ENCODE results near the gene JAKMIP1. TPM values are rescaled to one million over a fixed set of nuclear protein-coding genes. Genes with fewer than 3 reads are reported as not detected.

Gene JAKMIP1
- total RNA-seq, 2 experiments from 2014 or later, result 4.0 to 5.1 TPM

GRCh38 chr4:6095023-6095752 is 105.2 kb downstream of the JAKMIP1 start:
- POLR2A ChIA-PET, result no interaction called here
- TF ChIP-seq EZH2phosphoT487 (IDR thresholded peaks at IDR 0.05; ENCODE audit: borderline replicate concordance, low read depth, low read length), result no peak

GRCh38 chr4:6093671-6094070 is 106.7 kb downstream of the JAKMIP1 start:
- Histone ChIP-seq H3K36me3 (ENCODE audit: insufficient read depth, low read length) (no peaks in the 10 kb centered on the region), H3K4me2 (ENCODE audit: low read length) (no peak overlapping the region), H3K4me1 (ENCODE audit: insufficient read depth, low read length, poor library complexity, severe bottlenecking) (no peaks in the 10 kb centered on the region), H2AFZ (ENCODE audit: low read length) (no peak overlapping the region), H3K9me3 (ENCODE audit: low read length) (no peaks in the 10 kb centered on the region), H4K20me1 (ENCODE audit: insufficient read depth, low read length) (no peaks in the 10 kb centered on the region), H3K79me2 (ENCODE audit: insufficient read depth, low read depth, low read length) (no peaks in the 10 kb centered on the region), H3K9me2 (ENCODE audit: insufficient read depth, low read length) (no peaks in the 10 kb centered on the region), H3K4me3 (ENCODE audit: low read depth, low read length, poor library complexity, severe bottlenecking) (no peak overlapping the region), H3K27ac (ENCODE audit: low read depth, low read length, poor library complexity, severe bottlenecking) (no peak overlapping the region)
- no TSS peak for BruUV-seq (replicated peaks)
- intact Hi-C loops (cut with micrococcal nuclease; ENCODE audit: unreplicated experiment), result no loop called here
- CTCF ChIA-PET (ENCODE audit: unreplicated experiment), result no interaction called here
- no peak for DNase-seq (ENCODE audit: low spot score)
- POLR2A ChIA-PET, result no interaction called here
- TF ChIP-seq CTCF (conservative IDR thresholded peaks at IDR 0.05; ENCODE audit: low read length), result no peak
- no peak for TF ChIP-seq EZH2phosphoT487 (IDR thresholded peaks at IDR 0.05; ENCODE audit: borderline replicate concordance, low read depth, low read length)

More at GRCh38 chr4:6095023-6095752, 105.2 kb downstream of the JAKMIP1 start:
- Histone ChIP-seq H3K4me2 (ENCODE audit: low read length) (no peak overlapping the region), H3K36me3 (ENCODE audit: insufficient read depth, low read length) (no peaks in the 10 kb centered on the region), H3K4me1 (ENCODE audit: insufficient read depth, low read length, poor library complexity, severe bottlenecking) (no peaks in the 10 kb centered on the region), H3K9me3 (ENCODE audit: low read length) (no peaks in the 10 kb centered on the region), H3K79me2 (ENCODE audit: insufficient read depth, low read depth, low read length) (no peaks in the 10 kb centered on the region), H2AFZ (ENCODE audit: low read length) (no peak overlapping the region), H3K27ac (ENCODE audit: low read depth, low read length, poor library complexity, severe bottlenecking) (no peak overlapping the region), H3K4me3 (ENCODE audit: low read depth, low read length, poor library complexity, severe bottlenecking) (no peak overlapping the region), H3K9me2 (ENCODE audit: insufficient read depth, low read length) (no peaks in the 10 kb centered on the region), H4K20me1 (ENCODE audit: insufficient read depth, low read length) (no peaks in the 10 kb centered on the region)
- DNase-seq (ENCODE audit: low spot score), result no peak
- no TSS peak for BruUV-seq (replicated peaks)
- intact Hi-C loops (cut with micrococcal nuclease; ENCODE audit: unreplicated experiment), result no loop called here
- CTCF ChIA-PET (ENCODE audit: unreplicated experiment), result no interaction called here

- no peak for DNase-seq (ENCODE audit: low spot score)
- Histone ChIP-seq H3K4me2 (ENCODE audit: low read length) (no peak overlapping the region), H4K20me1 (ENCODE audit: insufficient read depth, low read length) (no peaks in the 10 kb centered on the region), H3K79me2 (ENCODE audit: insufficient read depth, low read depth, low read length) (no peaks in the 10 kb centered on the region), H3K9me3 (ENCODE audit: low read length) (no peaks in the 10 kb centered on the region), H3K9me2 (ENCODE audit: insufficient read depth, low read length) (no peaks in the 10 kb centered on the region), H3K4me1 (ENCODE audit: insufficient read depth, low read length, poor library complexity, severe bottlenecking) (no peaks in the 10 kb centered on the region), H3K27ac (ENCODE audit: low read depth, low read length, poor library complexity, severe bottlenecking) (no peak overlapping the region), H3K36me3 (ENCODE audit: insufficient read depth, low read length) (no peaks in the 10 kb centered on the region), H3K4me3 (ENCODE audit: low read depth, low read length, poor library complexity, severe bottlenecking) (no peak overlapping the region), H2AFZ (ENCODE audit: low read length) (no peak overlapping the region)
- ChIA-PET POLR2A (no interaction called here), CTCF (ENCODE audit: unreplicated experiment) (no interaction called here)
- intact Hi-C loops (cut with micrococcal nuclease; ENCODE audit: unreplicated experiment), result no loop called here
- TF ChIP-seq CTCF (conservative IDR thresholded peaks at IDR 0.05; ENCODE audit: low read length) (no peak), EZH2phosphoT487 (IDR thresholded peaks at IDR 0.05; ENCODE audit: borderline replicate concordance, low read depth, low read length) (no peak)
- no TSS peak for BruUV-seq (replicated peaks)
These were observed 107.4 kb downstream of the JAKMIP1 start for GRCh38 chr4:6092971-6093370.

Measured in OCI-LY7 (cell line).